Mesendoderm (in vitro differentiated cells): ENCODE measurements around the gene MGP.

Source experiments
- DNase-seq: peaks from one replicate; pipeline ENCODE4 v3.0.0; 2013
- H2AK5ac ChIP-seq: 2 replicates; pipeline ENCODE4 v1.6.1; 2013; ENCODE audit warnings: low read length, inconsistent platforms
- H2BK120ac ChIP-seq: 2 replicates; pipeline ENCODE4 v1.6.1; 2013; ENCODE audit warnings: low read depth, mild to moderate bottlenecking, low read length, moderate library complexity, mixed read lengths
- H2BK15ac ChIP-seq: replicated peaks from 2 replicates; pipeline ENCODE4 v1.6.1; 2013; ENCODE audit warnings: low read depth, mild to moderate bottlenecking, moderate library complexity
- H2BK5ac ChIP-seq: 2 replicates; pipeline ENCODE4 v1.6.1; 2013; ENCODE audit warnings: low read length, inconsistent platforms
- H3K18ac ChIP-seq: 2 replicates; pipeline ENCODE4 v1.6.1; 2013; ENCODE audit warnings: mild to moderate bottlenecking, low read length, mixed read lengths
- H3K23ac ChIP-seq: one replicate; pipeline ENCODE4 v1.6.1; 2013; ENCODE audit warnings: low read length
- H3K27ac ChIP-seq: 2 replicates; pipeline ENCODE4 v1.5.1; 2013; ENCODE audit warnings: low read depth, mild to moderate bottlenecking, inconsistent platforms, low read length, moderate library complexity
- H3K27me3 ChIP-seq: 2 replicates; pipeline ENCODE4 v1.6.1; 2013; ENCODE audit warnings: low read length, control low read depth, mild to moderate bottlenecking, inconsistent platforms; ENCODE audit not compliant: insufficient read depth, poor library complexity
- H3K36me3 ChIP-seq: 2 replicates; pipeline ENCODE4 v1.6.1; 2013; ENCODE audit warnings: low read length, inconsistent platforms; ENCODE audit not compliant: control insufficient read depth, insufficient read depth
- H3K4ac ChIP-seq: one replicate; pipeline ENCODE4 v1.6.1; 2013; ENCODE audit warnings: low read depth, mild to moderate bottlenecking, low read length, moderate library complexity
- H3K4me1 ChIP-seq: 2 replicates; pipeline ENCODE4 v1.6.1; 2013; ENCODE audit warnings: low read depth, low read length, inconsistent platforms; ENCODE audit not compliant: control insufficient read depth
- H3K4me2 ChIP-seq: 2 replicates; pipeline ENCODE4 v1.6.1; 2013; ENCODE audit warnings: low read length
- H3K4me3 ChIP-seq: 2 replicates; pipeline ENCODE4 v1.5.1; 2013; ENCODE audit warnings: mild to moderate bottlenecking, low read length
- H3K56ac ChIP-seq: one replicate; pipeline ENCODE4 v1.6.1; 2013; ENCODE audit warnings: low read length
- H3K79me1 ChIP-seq: 2 replicates; pipeline ENCODE4 v1.6.1; 2013; ENCODE audit warnings: low read length, inconsistent platforms
- H3K79me2 ChIP-seq: 2 replicates; pipeline ENCODE4 v1.6.1; 2013; ENCODE audit warnings: mild to moderate bottlenecking, low read length; ENCODE audit not compliant: control insufficient read depth, insufficient read depth
- H3K9ac ChIP-seq: 2 replicates; pipeline ENCODE4 v1.6.1; 2013; ENCODE audit warnings: low read length, inconsistent platforms
- H4K5ac ChIP-seq: one replicate; pipeline ENCODE4 v1.6.1; 2013; ENCODE audit warnings: low read length
- H4K8ac ChIP-seq: one replicate; pipeline ENCODE4 v1.6.1; 2013; ENCODE audit warnings: low read depth, mild to moderate bottlenecking, control low read depth, low read length, moderate library complexity
- WGBS: extraction: QIAGEN DNeasy Blood & Tissue Kit; methylation state at CpG from one replicate; pipeline ENCODE4 v1.1.7; 2013; ENCODE audit warnings: low lambda C conversion rate, missing lambda C conversion rate; ENCODE audit not compliant: insufficient coverage; ENCODE audit errors: extremely low coverage; 5-methylcytosine and 5-hydroxymethylcytosine counted together

The MGP gene

GRCh38 chr12:14919455-14919854 lies 33.8 kb upstream of the MGP start:
- no peaks in the 10 kb centered on the region for H3K79me1 ChIP-seq
- H3K23ac ChIP-seq: no peak overlapping the region
- no peak overlapping the region for H3K4me2 ChIP-seq
- H3K4me3 ChIP-seq: no peak overlapping the region
- H3K36me3 ChIP-seq: no peaks in the 10 kb centered on the region
- H3K4me1 ChIP-seq: no peaks in the 10 kb centered on the region
- no peak overlapping the region for H2BK120ac ChIP-seq
- H2BK15ac ChIP-seq: no peak overlapping the region
- no peak overlapping the region for H3K27ac ChIP-seq
- H2AK5ac ChIP-seq: no peak overlapping the region
- H4K5ac ChIP-seq: no peak overlapping the region
- no peak overlapping the region for H3K4ac ChIP-seq
- no peaks in the 10 kb centered on the region for H3K79me2 ChIP-seq
- H3K9ac ChIP-seq: no peak overlapping the region
- H4K8ac ChIP-seq: no peak overlapping the region
- H3K27me3 ChIP-seq: no peaks in the 10 kb centered on the region
- no peak for DNase-seq
- no peak overlapping the region for H3K56ac ChIP-seq
- H2BK5ac ChIP-seq: no peak overlapping the region
- no peak overlapping the region for H3K18ac ChIP-seq

- Histone ChIP-seq H3K27me3 (no peaks in the 10 kb centered on the region), H3K4me1 (no peaks in the 10 kb centered on the region), H3K56ac (no peak overlapping the region), H2BK5ac (no peak overlapping the region), H3K23ac (no peak overlapping the region), H3K4me2 (no peak overlapping the region), H3K79me1 (no peaks in the 10 kb centered on the region), H3K79me2 (no peaks in the 10 kb centered on the region), H3K4ac (no peak overlapping the region), H4K8ac (no peak overlapping the region), H3K18ac (no peak overlapping the region), H3K27ac (no peak overlapping the region), H3K36me3 (no peaks in the 10 kb centered on the region), H2AK5ac (no peak overlapping the region), H2BK15ac (no peak overlapping the region), H4K5ac (no peak overlapping the region), H3K4me3 (no peak overlapping the region), H2BK120ac (no peak overlapping the region), H3K9ac (no peak overlapping the region)
- WGBS: no CpG with 5 or more reads among the region's 2 CpGs
- no peak for DNase-seq
Measured at GRCh38 chr12:14915736-14916135, 30.1 kb upstream of the MGP start.

DNA sequence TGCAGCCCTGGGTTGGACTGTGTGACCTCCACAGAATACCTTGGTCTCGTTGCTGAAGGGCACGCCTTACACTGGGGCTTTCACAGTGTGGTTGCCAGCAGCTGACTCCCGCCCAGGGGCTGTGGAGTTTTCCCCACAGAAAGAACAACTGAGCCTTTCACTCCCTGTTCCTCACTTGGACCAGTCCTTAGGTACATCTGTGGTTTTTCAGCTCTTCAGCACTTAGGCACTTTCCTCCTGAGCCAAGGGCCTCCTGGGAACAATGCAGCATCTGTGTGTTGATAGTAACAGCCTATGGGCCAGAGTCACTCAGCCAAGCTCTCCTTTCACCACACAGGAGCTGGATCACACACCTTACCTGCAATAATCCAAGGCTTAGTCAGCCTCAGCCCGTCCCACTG lies 27.7 kb upstream of the MGP start:
- Histone ChIP-seq H3K56ac (no peak overlapping the region), H3K27ac (no peak overlapping the region), H2BK5ac (no peak overlapping the region), H3K79me1 (no peaks in the 10 kb centered on the region), H2BK15ac (no peak overlapping the region), H3K9ac (no peak overlapping the region), H3K27me3 (no peaks in the 10 kb centered on the region), H3K4me3 (no peak overlapping the region), H2BK120ac (no peak overlapping the region), H3K18ac (no peak overlapping the region), H3K36me3 (no peaks in the 10 kb centered on the region), H3K4me2 (no peak overlapping the region), H3K4ac (no peak overlapping the region), H3K79me2 (no peaks in the 10 kb centered on the region), H3K23ac (no peak overlapping the region), H3K4me1 (no peaks in the 10 kb centered on the region), H4K8ac (no peak overlapping the region), H4K5ac (no peak overlapping the region), H2AK5ac (no peak overlapping the region)
- DNase-seq: no peak
- no CpG with 5 or more reads among the region's 4 CpGs for WGBS

DNA sequence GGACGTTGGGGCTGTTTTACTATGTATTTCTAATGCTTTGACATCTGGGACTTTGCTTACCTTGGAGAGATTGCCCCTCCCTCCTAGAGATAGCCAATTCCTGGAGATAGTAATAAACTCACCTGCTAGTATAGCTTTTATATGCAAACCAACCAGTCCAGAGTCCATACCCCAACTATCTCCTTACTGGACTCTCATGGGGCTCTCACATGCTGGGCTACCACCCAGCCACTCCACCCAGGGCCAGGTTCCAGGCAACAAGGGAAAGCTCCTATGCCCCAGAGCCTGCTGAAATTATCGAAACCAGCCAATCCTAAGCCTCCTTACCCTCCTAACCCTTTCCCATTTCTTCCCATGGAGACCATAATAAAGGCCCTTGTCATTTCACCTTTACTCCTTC lies 25.5 kb upstream of the MGP start:
- Histone ChIP-seq H2AK5ac (no peak overlapping the region), H2BK5ac (no peak overlapping the region), H3K4ac (no peak overlapping the region), H3K4me3 (no peak overlapping the region), H4K5ac (no peak overlapping the region), H3K4me2 (no peak overlapping the region), H2BK120ac (no peak overlapping the region), H3K79me2 (no peaks in the 10 kb centered on the region), H2BK15ac (no peak overlapping the region), H3K18ac (no peak overlapping the region), H4K8ac (no peak overlapping the region), H3K56ac (no peak overlapping the region), H3K27me3 (no peaks in the 10 kb centered on the region), H3K23ac (no peak overlapping the region), H3K36me3 (no peaks in the 10 kb centered on the region), H3K79me1 (no peaks in the 10 kb centered on the region), H3K9ac (no peak overlapping the region), H3K27ac (no peak overlapping the region), H3K4me1 (no peaks in the 10 kb centered on the region)
- no peak for DNase-seq
- WGBS: no CpG with 5 or more reads among the region's 2 CpGs

- H3K27me3 ChIP-seq: no peaks in the 10 kb centered on the region
- no peak overlapping the region for H3K27ac ChIP-seq
Measured at GRCh38 chr12:14910090-14910915, 24.6 kb upstream of the MGP start.

DNA sequence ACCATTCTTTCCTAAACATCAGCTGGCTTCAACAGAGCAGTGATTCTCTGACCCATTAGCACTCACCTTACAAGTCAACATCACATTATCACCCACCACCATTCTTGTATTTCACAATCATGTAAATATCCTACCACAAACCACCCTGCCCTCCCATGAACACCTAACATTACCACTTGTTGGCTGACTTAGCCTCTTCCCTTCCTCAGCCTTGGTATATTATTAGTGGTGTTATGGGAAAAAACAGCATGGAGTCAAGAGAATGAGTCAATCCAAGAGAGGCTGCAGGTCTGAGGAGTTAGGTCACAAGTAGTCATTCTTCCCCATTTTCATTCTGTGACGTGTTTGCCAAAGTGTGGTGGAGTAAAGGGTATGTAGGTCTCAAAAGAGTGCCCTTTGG lies 22.3 kb upstream of the MGP start:
- DNase-seq: no peak
- H3K79me2 ChIP-seq: no peaks in the 10 kb centered on the region
- no peaks in the 10 kb centered on the region for H3K79me1 ChIP-seq
- no peak overlapping the region for H3K9ac ChIP-seq
- no peaks in the 10 kb centered on the region for H3K36me3 ChIP-seq
- no peak overlapping the region for H3K27ac ChIP-seq
- no peak overlapping the region for H4K8ac ChIP-seq
- H3K4me3 ChIP-seq: no peak overlapping the region
- H3K56ac ChIP-seq: no peak overlapping the region
- WGBS: no CpG with 5 or more reads among the region's 1 CpG
- no peak overlapping the region for H2AK5ac ChIP-seq
- H3K27me3 ChIP-seq: no peaks in the 10 kb centered on the region
- H3K23ac ChIP-seq: no peak overlapping the region
- no peak overlapping the region for H2BK5ac ChIP-seq
- H4K5ac ChIP-seq: no peak overlapping the region
- H3K4me2 ChIP-seq: no peak overlapping the region
- H3K18ac ChIP-seq: no peak overlapping the region
- H2BK15ac ChIP-seq: no peak overlapping the region
- H2BK120ac ChIP-seq: no peak overlapping the region
- H3K4me1 ChIP-seq: no peaks in the 10 kb centered on the region
- H3K4ac ChIP-seq: no peak overlapping the region

More at GRCh38 chr12:14910090-14910915, 24.6 kb upstream of the MGP start:
- Histone ChIP-seq H3K4ac (no peak overlapping the region), H3K4me3 (no peak overlapping the region), H3K4me2 (no peak overlapping the region), H3K18ac (no peak overlapping the region), H2BK5ac (no peak overlapping the region), H3K79me1 (no peaks in the 10 kb centered on the region), H3K4me1 (no peaks in the 10 kb centered on the region), H3K56ac (no peak overlapping the region), H3K23ac (no peak overlapping the region), H4K5ac (no peak overlapping the region), H3K9ac (no peak overlapping the region), H3K36me3 (no peaks in the 10 kb centered on the region), H2AK5ac (no peak overlapping the region), H3K79me2 (no peaks in the 10 kb centered on the region), H2BK15ac (no peak overlapping the region), H4K8ac (no peak overlapping the region), H2BK120ac (no peak overlapping the region)
- no CpG with 5 or more reads among the region's 5 CpGs for WGBS
- no peak for DNase-seq
